Peyer's patch (tissue), 4 donors: ENCODE measurements around the gene TNNT3. TPM values are rescaled to one million over a fixed set of nuclear protein-coding genes. Genes with fewer than 3 reads are reported as not detected.
"Not testable (repeated sequence)": the region's sequence is repeated elsewhere in the genome, so short reads cannot be mapped to it uniquely, and the experiment has no call there.

Experiments used
- DNase-seq, 3 donors: peaks; one replicate each; pipeline ENCODE4 v3.0.0-alpha.2; 2017 to 2019
- H3K27ac ChIP-seq, 4 donors: fragments of 200-600 bp; sonication (generic); one replicate each; pipeline ENCODE4 v1.5.1; 2016 to 2019
- H3K27me3 ChIP-seq, 2 donors: fragments of 200-600 bp; sonication (generic); one replicate each; pipeline ENCODE4 v1.5.1; 2019
- H3K36me3 ChIP-seq, 3 donors: fragments of 200-600 bp; sonication (generic); one replicate each; pipeline ENCODE4 v1.5.1; 2016 to 2019
- H3K4me1 ChIP-seq, 4 donors: fragments of 200-600 bp; sonication (generic); one replicate each; pipeline ENCODE4 v1.5.1; 2016 to 2019
- H3K4me3 ChIP-seq, 4 donors: fragments of 200-600 bp; sonication (generic); 1 replicate in 3 of 4; 2 replicates in 1 of 4; pipeline ENCODE4 v1.5.1; 2016 to 2019; ENCODE audit warnings: mild to moderate bottlenecking in 1 of 4
- H3K9me3 ChIP-seq, 4 donors: fragments of 200-600 bp; sonication (generic); one replicate each; pipeline ENCODE4 v1.5.1; 2016 to 2019; ENCODE audit warnings: mild to moderate bottlenecking in 1 of 4
- CTCF ChIP-seq, 6 experiments: fragments of 450-650 bp in 4 of 6; fragments of 200-600 bp in 2 of 6; sonication (generic) in 1 of 6; IDR thresholded peaks; one replicate each; pipeline ENCODE4 v1.5.1; 2017 to 2019; ENCODE audit warnings: antibody characterized with exemption in 6 of 6, mild to moderate bottlenecking in 3 of 6, moderate library complexity in 1 of 6
- POLR2A ChIP-seq, 2 donors: fragments of 450-650 bp; IDR thresholded peaks; one replicate each; pipeline ENCODE4 v1.5.1; 2017; ENCODE audit warnings: antibody characterized with exemption in 2 of 2, mild to moderate bottlenecking in 2 of 2, moderate library complexity in 2 of 2
- total RNA-seq, 4 donors: library from RNA; depleted of rRNA; stranded (reverse); fragments of >200 nt; gene quantifications; one replicate each; pipeline ENCODE4 v1.1.0, GENCODE V29; 2016

The TNNT3 gene
- total RNA-seq, 4 donors from 2014 or later = 14.0 TPM; not detected in 3

- H3K4me3 ChIP-seq = no peak overlapping the region
These were observed 18.3 kb downstream of the TNNT3 start for GRCh38 chr11:1937616-1938342.

GRCh38 chr11:1938343-1939005 is 19.0 kb downstream of the TNNT3 start:
- no peak overlapping the region for H3K4me3 ChIP-seq
- TF ChIP-seq CTCF (IDR thresholded peaks at IDR 0.05) (no peak), POLR2A (IDR thresholded peaks at IDR 0.05) (no peak)
- no peak for DNase-seq
- no peaks in the 10 kb centered on the region for H3K36me3 ChIP-seq
- no peak overlapping the region for H3K27ac ChIP-seq
- H3K27me3 ChIP-seq = no peaks in the 10 kb centered on the region
- H3K9me3 ChIP-seq = no peaks in the 10 kb centered on the region
- no peaks in the 10 kb centered on the region for H3K4me1 ChIP-seq

More at GRCh38 chr11:1937616-1938342, 18.3 kb downstream of the TNNT3 start:
- TF ChIP-seq CTCF (IDR thresholded peaks at IDR 0.05) (no peak), POLR2A (IDR thresholded peaks at IDR 0.05) (no peak)
- DNase-seq = no peak
- Histone ChIP-seq H3K27ac (no peak overlapping the region), H3K36me3 (no peaks in the 10 kb centered on the region), H3K27me3 (no peaks in the 10 kb centered on the region), H3K9me3 (no peaks in the 10 kb centered on the region), H3K4me1 (no peaks in the 10 kb centered on the region)

- Histone ChIP-seq H3K27me3 (no peaks in the 10 kb centered on the region), H3K4me1 (no peaks in the 10 kb centered on the region), H3K9me3 (no peaks in the 10 kb centered on the region), H3K27ac (no peak overlapping the region), H3K36me3 (no peaks in the 10 kb centered on the region), H3K4me3 (no peak overlapping the region)
- no peak for TF ChIP-seq POLR2A (IDR thresholded peaks at IDR 0.05)
- TF ChIP-seq CTCF (IDR thresholded peaks at IDR 0.05) = no peak
- DNase-seq = peak in 1 of 3 donors; percentile 41
These were observed 19.6 kb downstream of the TNNT3 start for GRCh38 chr11:1939006-1939625.

- peak in 1 of 3 donors; percentile 11 for DNase-seq
- H3K27ac ChIP-seq, H3K4me3 ChIP-seq, H3K27me3 ChIP-seq, H3K36me3 ChIP-seq, H3K4me1 ChIP-seq, H3K9me3 ChIP-seq: not testable (repeated sequence)
These were observed 20.3 kb downstream of the TNNT3 start for GRCh38 chr11:1939788-1940187.

GRCh38 chr11:1942558-1943260 is 23.2 kb downstream of the TNNT3 start:
- H3K9me3 ChIP-seq = no peaks in the 10 kb centered on the region
- no peak overlapping the region for H3K27ac ChIP-seq
- no peak for TF ChIP-seq POLR2A (IDR thresholded peaks at IDR 0.05)
- TF ChIP-seq CTCF (IDR thresholded peaks at IDR 0.05) = no peak
- no peaks in the 10 kb centered on the region for H3K27me3 ChIP-seq
- no peak overlapping the region for H3K4me3 ChIP-seq
- no peaks in the 10 kb centered on the region for H3K4me1 ChIP-seq
- peak in 1 of 3 donors; percentile 22 for DNase-seq
- H3K36me3 ChIP-seq = no peaks in the 10 kb centered on the region
